ENCODE results near the gene DNAJC18.
"Not testable (repeated sequence)": the region's sequence is repeated elsewhere in the genome, so short reads cannot be mapped to it uniquely, and the experiment has no call there.

The DNAJC18 gene

DNA sequence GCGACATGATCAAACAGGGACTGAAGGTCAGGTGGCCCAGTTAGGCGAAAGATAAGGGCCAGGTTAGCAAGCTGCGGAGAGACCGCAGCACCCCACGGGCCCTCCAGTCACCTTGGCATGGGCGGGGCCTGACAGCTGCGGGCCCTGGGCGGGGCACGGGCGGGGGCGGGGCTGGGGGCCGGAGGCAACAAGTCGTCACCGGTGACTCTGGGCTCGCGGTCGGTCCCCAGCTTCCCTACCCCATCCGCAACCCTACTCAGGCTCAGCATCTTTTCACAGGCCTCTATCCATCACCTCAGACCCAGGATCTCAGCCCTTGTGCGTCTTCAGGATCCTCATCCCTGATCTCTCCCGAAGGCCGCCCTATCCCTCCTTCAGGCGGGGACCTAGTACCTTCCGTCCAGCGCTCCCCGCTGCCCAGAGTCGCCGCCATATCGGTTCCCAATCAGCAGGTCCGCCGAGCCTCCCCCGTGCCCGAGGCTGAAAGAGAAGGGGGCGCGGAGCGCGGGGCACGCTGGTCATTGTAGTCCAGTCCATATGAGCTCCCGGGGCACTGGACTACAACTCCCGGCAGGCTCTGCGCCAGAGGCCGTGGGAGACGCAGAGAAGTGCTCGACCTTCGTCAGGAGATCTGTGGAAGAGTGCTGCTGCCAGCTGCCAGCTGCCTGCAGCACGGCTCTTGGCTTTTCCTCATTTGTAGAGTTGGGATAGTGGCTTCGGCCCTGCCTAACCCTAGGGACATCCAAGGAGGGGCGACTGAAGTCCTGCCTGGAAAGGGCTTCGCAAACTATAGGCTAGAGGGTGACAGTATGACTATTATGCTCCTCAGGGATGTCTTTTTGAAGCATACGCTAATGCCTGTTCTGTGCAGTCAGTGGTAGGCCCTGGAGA is at the start of gene DNAJC18:
Gene DNAJC18 (minus strand): TSS at position 513 of the 891 bp plus-strand sequence. CDS start 80 bp downstream, at position 433.
- Mint-ChIP-seq H3K36me3 (ENCODE audit: low read depth) (peaks cover 7% of the 10 kb centered on the region), H3K27ac (peak within 1 kb of the TSS; percentile 100), H3K4me3 (peak within 1 kb of the TSS; percentile 98), H3K27me3 (ENCODE audit: low read depth) (no peaks in the 10 kb centered on the region), H3K4me1 (ENCODE audit: low read depth) (peaks cover 50% of the 10 kb centered on the region), H3K9me3 (no peaks in the 10 kb centered on the region)
- DNase-seq (ENCODE audit: low spot score) = peak; percentile 91

DNA sequence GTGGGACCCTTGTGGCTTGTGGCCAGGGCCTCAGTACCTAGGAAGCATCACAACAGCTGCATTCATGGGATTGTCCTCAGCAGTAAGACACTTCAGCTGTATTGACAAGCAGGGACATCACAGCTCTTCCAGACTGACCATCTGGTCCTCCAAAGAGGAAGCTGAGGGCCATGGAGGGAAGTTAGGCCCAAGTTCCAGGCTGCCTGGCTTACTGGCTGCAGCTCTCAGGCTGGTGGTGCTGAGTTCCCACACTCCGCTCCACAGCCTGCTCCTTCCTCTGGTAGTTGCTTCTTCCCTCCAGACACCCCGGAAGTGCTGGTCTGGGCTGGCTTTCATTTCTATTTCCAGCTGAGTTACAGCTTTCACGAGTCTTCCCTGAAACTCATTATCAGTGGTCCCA is 48.9 kb upstream of the DNAJC18 start:
- no peak for DNase-seq (ENCODE audit: low spot score)
- H3K4me3 Mint-ChIP-seq = peak overlapping the region; percentile 18
- peaks cover 21% of the 10 kb centered on the region for H3K4me1 Mint-ChIP-seq (ENCODE audit: low read depth)
- H3K36me3 Mint-ChIP-seq (ENCODE audit: low read depth) = no peaks in the 10 kb centered on the region
- no peaks in the 10 kb centered on the region for H3K27me3 Mint-ChIP-seq (ENCODE audit: low read depth)
- no peaks in the 10 kb centered on the region for H3K9me3 Mint-ChIP-seq
- H3K27ac Mint-ChIP-seq = peak overlapping the region; percentile 85

DNA sequence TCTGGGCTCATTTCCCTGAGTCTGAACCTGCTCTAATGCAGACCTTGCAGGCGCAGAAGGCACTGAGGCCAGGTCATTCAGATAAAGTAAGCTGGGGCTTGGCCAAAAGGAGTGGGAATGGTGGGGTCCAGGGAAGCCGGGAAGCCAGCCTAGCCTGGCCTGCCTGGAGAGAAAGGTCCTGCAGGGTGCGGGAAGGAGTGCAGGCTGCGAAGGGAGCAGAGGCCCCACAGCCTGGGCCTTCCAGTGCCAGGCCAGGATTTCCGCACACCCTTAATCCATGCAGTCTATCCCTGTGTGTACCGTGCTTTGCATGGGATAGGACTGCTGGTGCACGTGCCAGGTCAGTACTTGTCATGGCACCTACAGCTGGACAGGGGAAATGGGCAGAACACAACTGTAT is 46.9 kb upstream of the DNAJC18 start:
- no peaks in the 10 kb centered on the region for H3K27me3 Mint-ChIP-seq (ENCODE audit: low read depth)
- no peak for DNase-seq (ENCODE audit: low spot score)
- H3K27ac Mint-ChIP-seq = no peak overlapping the region
- peaks cover 18% of the 10 kb centered on the region for H3K4me1 Mint-ChIP-seq (ENCODE audit: low read depth)
- no peak overlapping the region for H3K4me3 Mint-ChIP-seq
- H3K36me3 Mint-ChIP-seq (ENCODE audit: low read depth) = peaks cover 3% of the 10 kb centered on the region
- no peaks in the 10 kb centered on the region for H3K9me3 Mint-ChIP-seq

DNA sequence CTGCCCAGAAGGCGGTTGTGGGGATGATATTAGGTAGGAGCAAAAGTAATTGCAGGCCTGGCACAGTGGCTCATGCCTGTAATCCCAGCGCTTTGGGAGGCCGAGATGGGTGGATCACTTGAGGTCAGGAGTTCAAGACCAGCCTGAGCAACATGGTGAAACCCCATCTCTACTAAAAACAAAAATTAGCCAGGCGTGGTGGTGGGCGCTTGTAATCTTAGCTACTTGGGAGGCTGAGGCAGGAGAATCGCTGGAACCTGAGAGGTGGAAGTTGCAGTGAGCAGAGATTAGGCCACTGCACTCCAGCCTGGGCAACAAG is 43.5 kb upstream of the DNAJC18 start:
- Mint-ChIP-seq H3K4me3 (peak overlapping the region; percentile 93), H3K27ac (peak overlapping the region; percentile 97), H3K4me1 (ENCODE audit: low read depth) (peaks cover 31% of the 10 kb centered on the region), H3K36me3 (ENCODE audit: low read depth) (peaks cover 28% of the 10 kb centered on the region)
- DNase-seq (ENCODE audit: low spot score); H3K9me3 Mint-ChIP-seq; H3K27me3 Mint-ChIP-seq (ENCODE audit: low read depth): not testable (repeated sequence)

DNA sequence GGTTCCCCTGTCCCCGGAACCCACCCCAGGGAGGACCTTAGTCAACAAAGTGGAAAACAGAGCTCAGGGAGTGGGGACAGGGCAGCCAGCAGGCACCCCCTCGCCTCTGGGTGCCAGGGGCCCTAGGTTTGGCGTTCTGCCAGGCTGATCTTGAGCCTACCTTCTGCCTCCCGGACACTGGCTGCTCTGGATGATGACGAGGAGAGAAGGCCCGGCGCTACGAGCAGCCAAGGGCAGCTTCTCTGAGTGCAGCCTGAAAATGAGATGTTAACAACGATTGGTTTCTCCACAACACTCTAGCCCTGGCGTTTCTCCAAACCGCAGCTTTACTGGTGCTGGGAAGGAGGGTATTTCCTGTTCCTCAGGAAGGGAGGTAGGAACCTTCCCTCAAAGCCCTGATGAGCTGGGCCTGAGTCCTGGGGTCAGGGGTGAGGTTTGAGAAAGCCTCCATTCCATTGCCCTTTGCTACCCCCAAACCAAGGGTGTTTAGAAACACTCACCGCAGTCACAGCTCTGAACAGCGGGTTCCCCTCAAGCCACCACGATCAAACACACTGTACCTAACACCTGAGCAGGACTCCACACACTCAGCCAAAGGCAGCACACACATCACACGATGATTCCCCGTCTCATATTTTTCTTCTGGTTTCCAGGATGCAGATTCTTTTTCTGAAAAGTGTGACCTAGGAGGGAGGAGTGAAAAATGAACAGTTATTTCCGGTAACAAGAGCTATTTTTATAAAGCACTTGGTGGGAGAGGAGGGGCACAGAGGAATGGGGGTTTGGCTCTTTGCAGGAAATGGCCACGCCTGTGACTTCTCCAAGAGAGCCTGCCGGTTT is 42.9 kb upstream of the DNAJC18 start, which contains the start of gene STING1:
Gene STING1 (minus strand): TSS at position 709 of the 840 bp plus-strand sequence. CDS start 1,054 bp downstream, outside the sequence.
- H3K27me3 Mint-ChIP-seq (ENCODE audit: low read depth) = no peaks in the 10 kb centered on the region
- DNase-seq (ENCODE audit: low spot score) = peak; percentile 45
- H3K27ac Mint-ChIP-seq = peak within 1 kb of the TSS; percentile 97
- no peaks in the 10 kb centered on the region for H3K9me3 Mint-ChIP-seq
- H3K4me1 Mint-ChIP-seq (ENCODE audit: low read depth) = peaks cover 35% of the 10 kb centered on the region
- peak within 1 kb of the TSS; percentile 93 for H3K4me3 Mint-ChIP-seq
- H3K36me3 Mint-ChIP-seq (ENCODE audit: low read depth) = peaks cover 34% of the 10 kb centered on the region

DNA sequence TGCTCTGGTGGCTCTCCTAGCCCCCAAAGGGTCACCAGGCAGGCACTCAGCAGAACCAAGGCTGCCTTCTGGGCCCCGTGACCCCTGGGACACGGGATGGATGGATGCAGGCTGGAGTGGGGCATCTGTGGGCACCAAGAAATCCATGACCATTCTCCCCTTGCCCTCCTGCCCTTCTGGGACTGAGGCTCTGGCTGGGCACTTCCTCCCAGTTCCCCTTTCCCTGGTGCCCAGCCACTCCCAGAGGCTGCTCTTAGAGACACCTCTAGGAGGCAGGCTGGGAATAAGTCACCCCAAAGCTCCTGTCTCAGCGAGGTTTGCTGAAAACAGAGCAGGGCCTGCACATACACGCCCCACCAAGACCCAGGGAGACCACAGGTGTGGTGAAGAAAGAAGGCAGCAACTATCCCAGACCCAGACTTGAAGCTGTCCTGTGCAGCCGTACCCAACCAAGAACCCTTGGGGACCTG is 42.3 kb upstream of the DNAJC18 start:
- no peak for DNase-seq (ENCODE audit: low spot score)

DNA sequence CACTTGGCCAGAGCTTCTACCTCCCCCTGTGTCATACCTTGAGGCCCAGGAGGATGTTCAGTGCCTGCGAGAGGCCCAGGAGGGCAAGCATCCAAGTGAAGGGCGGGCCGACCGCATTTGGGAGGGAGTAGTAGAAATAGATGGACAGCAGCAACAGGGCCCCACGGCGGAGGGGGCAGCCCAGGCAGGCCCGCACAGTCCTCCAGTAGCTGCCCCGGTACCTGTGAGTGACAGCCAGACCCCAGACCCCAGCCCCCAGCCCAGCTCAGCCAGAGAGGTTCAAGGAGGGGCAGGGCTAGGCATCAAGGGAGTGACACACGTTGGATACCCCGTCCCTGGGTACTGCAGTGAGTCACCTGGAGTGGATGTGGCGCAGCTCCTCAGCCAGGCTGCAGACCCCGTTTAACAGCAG is 41.8 kb upstream of the DNAJC18 start:
- Mint-ChIP-seq H3K27me3 (ENCODE audit: low read depth) (no peaks in the 10 kb centered on the region), H3K36me3 (ENCODE audit: low read depth) (peaks cover 39% of the 10 kb centered on the region), H3K27ac (peak overlapping the region; percentile 97), H3K4me1 (ENCODE audit: low read depth) (peaks cover 39% of the 10 kb centered on the region), H3K4me3 (peak overlapping the region; percentile 93), H3K9me3 (no peaks in the 10 kb centered on the region)
- no peak for DNase-seq (ENCODE audit: low spot score)

More for the DNA sequence above, 42.3 kb upstream of the DNAJC18 start:
- peak overlapping the region; percentile 93 for H3K4me3 Mint-ChIP-seq
- no peaks in the 10 kb centered on the region for H3K27me3 Mint-ChIP-seq (ENCODE audit: low read depth)
- H3K4me1 Mint-ChIP-seq (ENCODE audit: low read depth) = peaks cover 39% of the 10 kb centered on the region
- H3K27ac Mint-ChIP-seq = peak overlapping the region; percentile 97
- no peaks in the 10 kb centered on the region for H3K9me3 Mint-ChIP-seq
- H3K36me3 Mint-ChIP-seq (ENCODE audit: low read depth) = peaks cover 35% of the 10 kb centered on the region

DNA sequence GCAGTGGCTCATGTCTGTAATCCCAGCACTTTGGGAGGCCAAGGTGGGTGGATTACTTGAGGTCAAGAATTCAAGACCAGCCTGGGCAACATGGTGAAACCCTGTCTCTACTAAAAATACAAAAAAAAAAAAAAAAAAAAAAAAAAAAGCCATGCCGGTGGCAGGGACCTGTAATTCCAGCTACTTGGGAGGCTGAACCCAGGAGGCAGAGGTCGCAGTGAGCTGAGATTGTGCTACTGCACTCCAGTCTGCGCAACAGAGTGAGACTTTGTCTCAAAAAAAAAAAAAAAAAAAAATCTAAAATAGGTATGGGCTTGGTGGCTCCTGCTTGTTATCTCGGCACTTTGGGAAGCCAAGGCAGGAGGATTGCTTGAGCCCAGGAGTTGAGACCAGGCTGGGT is 40.4 kb upstream of the DNAJC18 start:
- Mint-ChIP-seq H3K4me1 (ENCODE audit: low read depth) (peaks cover 51% of the 10 kb centered on the region), H3K36me3 (ENCODE audit: low read depth) (peaks cover 50% of the 10 kb centered on the region)
- H3K4me3 Mint-ChIP-seq; H3K27me3 Mint-ChIP-seq (ENCODE audit: low read depth); DNase-seq (ENCODE audit: low spot score); H3K27ac Mint-ChIP-seq; H3K9me3 Mint-ChIP-seq: not testable (repeated sequence)

DNA sequence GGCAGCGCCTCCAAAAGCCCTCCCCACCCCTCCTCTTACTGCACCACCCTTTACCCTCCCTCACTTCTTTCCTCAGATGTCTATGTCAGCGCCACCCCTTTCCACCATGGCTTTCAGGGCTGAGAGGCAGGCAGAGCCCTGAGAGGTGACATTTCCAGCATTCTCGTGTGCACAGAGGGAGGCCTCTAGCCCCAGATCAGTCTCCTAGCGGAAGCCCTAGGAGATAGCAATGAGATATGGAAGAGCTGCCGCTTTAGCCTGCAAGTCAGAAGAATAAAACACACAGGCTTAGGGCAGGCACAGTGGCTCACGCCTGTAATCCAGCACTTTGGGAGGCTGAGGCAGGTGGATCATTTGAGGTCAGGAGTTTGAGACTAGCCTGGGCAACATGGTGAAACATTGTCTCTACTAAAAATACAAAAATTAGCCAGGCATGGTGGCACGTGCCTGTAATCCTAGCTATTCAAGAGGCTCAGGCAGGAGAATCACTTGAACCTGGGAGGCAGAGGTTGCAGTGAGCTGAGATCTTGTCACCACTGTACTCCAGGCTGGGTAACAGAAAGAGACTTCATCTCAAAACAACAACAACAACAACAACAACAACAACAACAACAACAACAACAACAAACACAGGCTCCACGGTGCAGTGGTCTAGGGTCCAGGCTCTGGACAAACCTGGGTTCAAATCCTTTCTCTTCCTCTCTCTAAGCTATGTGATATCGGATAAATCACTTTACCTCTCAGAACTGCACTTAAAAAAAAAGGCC is 39.5 kb upstream of the DNAJC18 start:
- H3K9me3 Mint-ChIP-seq; DNase-seq (ENCODE audit: low spot score); H3K27me3 Mint-ChIP-seq (ENCODE audit: low read depth): not testable (repeated sequence)
- peaks cover 60% of the 10 kb centered on the region for H3K4me1 Mint-ChIP-seq (ENCODE audit: low read depth)
- H3K27ac Mint-ChIP-seq = peak overlapping the region; percentile 72
- peak overlapping the region; percentile 56 for H3K4me3 Mint-ChIP-seq
- peaks cover 57% of the 10 kb centered on the region for H3K36me3 Mint-ChIP-seq (ENCODE audit: low read depth)

DNA sequence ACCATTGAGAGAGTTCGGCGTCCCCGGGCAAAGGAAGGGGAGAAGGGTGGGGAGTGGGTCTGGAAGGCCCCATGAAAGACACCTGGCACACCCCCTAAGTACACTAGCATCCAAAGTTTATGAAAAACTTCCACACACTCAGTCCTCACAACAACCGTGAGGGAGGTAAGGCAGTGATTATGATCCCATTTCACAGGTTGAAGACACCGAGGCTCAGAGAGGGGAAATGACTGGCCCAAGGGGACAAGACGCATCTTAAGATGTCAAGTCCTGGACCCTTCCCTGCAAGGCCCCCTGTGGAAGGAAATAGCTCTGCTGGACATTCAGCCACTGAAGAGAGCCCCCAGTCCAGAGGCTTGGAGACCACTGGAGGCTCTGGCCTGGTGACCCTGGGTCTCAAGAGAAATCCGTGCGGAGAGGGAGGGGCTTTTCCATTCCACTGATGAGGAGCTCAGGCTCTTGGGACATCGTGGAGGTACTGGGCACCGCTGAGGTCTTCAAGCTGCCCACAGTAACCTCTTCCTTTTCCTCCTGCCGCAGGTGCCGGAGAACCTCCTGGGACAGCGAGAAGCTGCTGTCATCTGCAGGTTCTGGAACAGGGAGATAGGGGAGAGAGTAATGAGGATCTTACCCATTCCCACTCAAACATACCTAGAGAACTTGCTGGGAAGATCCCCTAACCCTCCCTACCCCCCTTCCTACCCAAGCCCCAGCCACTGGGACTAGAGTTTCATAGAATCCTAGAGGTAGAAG is 36.7 kb upstream of the DNAJC18 start:
- H3K9me3 Mint-ChIP-seq = no peaks in the 10 kb centered on the region
- peak overlapping the region; percentile 91 for H3K27ac Mint-ChIP-seq
- DNase-seq (ENCODE audit: low spot score) = no peak
- peak overlapping the region; percentile 82 for H3K4me3 Mint-ChIP-seq
- H3K36me3 Mint-ChIP-seq (ENCODE audit: low read depth) = peaks cover 57% of the 10 kb centered on the region
- no peaks in the 10 kb centered on the region for H3K27me3 Mint-ChIP-seq (ENCODE audit: low read depth)
- H3K4me1 Mint-ChIP-seq (ENCODE audit: low read depth) = peaks cover 72% of the 10 kb centered on the region

DNA sequence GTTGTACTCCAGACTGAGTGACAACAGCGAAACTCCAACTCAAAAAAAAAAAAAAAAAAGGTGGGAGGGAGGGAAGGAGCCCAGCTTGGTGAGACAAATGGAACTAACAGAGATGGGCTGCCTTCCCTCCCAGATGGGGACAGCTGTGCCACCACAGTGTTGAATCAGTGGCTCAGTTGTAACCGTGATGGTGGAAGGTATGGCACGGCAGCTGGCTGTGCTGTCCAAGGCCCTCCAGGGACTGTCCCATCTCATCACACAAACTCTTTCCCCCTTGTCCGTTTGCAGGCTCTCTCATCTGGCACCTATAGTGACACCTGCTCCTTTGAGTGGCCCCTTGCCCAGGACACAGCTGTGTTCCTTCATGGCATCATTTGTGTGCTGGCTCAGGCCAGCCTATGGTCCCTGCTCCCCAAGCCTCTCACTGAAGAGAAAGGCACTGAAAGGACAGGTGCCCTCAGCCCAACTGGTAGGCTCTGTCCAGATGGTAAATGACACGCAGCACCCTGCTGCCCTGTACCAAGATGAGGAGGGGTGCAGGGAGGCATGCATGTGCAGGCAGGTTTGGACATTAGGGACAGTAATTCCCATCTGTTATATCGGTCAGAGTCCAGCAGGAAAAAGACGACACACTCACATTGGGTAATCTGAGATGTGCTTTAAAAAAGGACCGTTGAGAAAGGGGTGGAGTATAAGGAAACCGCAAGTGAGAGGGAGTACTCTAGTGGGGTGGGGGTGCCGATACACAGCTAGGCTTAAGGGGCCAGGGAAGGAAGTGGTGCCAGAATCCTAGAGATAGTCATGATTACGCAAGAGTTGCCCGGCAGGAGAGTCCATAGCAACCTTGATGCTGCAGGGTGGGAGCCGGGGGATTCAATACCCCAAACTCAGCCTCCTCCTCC is 35.8 kb upstream of the DNAJC18 start:
- no peaks in the 10 kb centered on the region for H3K27me3 Mint-ChIP-seq (ENCODE audit: low read depth)
- H3K27ac Mint-ChIP-seq = peak overlapping the region; percentile 91
- peaks cover 73% of the 10 kb centered on the region for H3K4me1 Mint-ChIP-seq (ENCODE audit: low read depth)
- no peaks in the 10 kb centered on the region for H3K9me3 Mint-ChIP-seq
- no peak for DNase-seq (ENCODE audit: low spot score)
- peaks cover 48% of the 10 kb centered on the region for H3K36me3 Mint-ChIP-seq (ENCODE audit: low read depth)
- H3K4me3 Mint-ChIP-seq = peak overlapping the region; percentile 82

DNA sequence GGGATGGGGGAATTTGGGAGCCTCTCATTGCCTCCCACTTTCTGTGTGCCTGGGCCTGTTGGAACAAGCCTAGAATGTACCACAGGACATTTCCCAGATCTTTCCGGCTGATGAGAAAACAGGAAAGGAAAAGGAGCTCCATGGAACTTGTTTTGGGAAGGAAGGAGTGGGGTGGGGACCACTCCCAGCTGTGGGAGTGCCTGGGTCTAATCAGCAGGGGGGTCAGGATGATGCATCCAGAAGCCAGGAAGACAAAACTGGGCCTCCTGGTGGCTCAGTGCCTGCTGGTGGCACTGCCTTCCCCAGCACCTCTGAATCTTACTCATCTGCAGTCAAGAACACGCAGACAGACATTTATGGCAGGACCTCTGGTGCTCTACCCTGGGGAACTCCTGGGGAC is 34.2 kb upstream of the DNAJC18 start:
- H3K9me3 Mint-ChIP-seq = no peaks in the 10 kb centered on the region
- H3K27ac Mint-ChIP-seq = peak overlapping the region; percentile 74
- peaks cover 40% of the 10 kb centered on the region for H3K36me3 Mint-ChIP-seq (ENCODE audit: low read depth)
- DNase-seq (ENCODE audit: low spot score) = no peak
- H3K27me3 Mint-ChIP-seq (ENCODE audit: low read depth) = no peaks in the 10 kb centered on the region
- H3K4me3 Mint-ChIP-seq = peak overlapping the region; percentile 34
- peaks cover 77% of the 10 kb centered on the region for H3K4me1 Mint-ChIP-seq (ENCODE audit: low read depth)

Data from T-helper 2 cell treated with Interferon-gamma antibody and Interleukin-4, amounts not matched to agents 5 μg/mL and 100 μg/mL, for 36 hours (primary cell).